Measurements from ENCODE around the gene DCPS. TPM values are rescaled to one million over a fixed set of nuclear protein-coding genes. Genes with fewer than 3 reads are reported as not detected.

Gene DCPS
- total RNA-seq, 1 experiment from 2014 or later = 52.6 TPM

GRCh38 chr11:126268708-126269579, 34.9 kb upstream of the DCPS start, which contains the start of the genes FOXRED1 and SRPRA:
Gene FOXRED1, plus strand, starts transcription at chr11:126269154. Its CDS starts 53 bp downstream, at chr11:126269207.
Gene SRPRA, minus strand, starts transcription at chr11:126268895. Its CDS starts 91 bp downstream, at chr11:126268804.
- peak within 1 kb of the TSS; percentile 96 for H3K4me3 ChIP-seq (ENCODE audit: low read length)
- no peak for TF ChIP-seq EZH2 (IDR thresholded peaks at IDR 0.05; ENCODE audit: low read length, unreplicated experiment)
- no peak for TF ChIP-seq EZH2phosphoT487 (IDR thresholded peaks at IDR 0.05; ENCODE audit: borderline replicate concordance, low read length)
- TF ChIP-seq CTCF (conservative IDR thresholded peaks at IDR 0.05; ENCODE audit: low read depth, low read length) = no peak
- no peaks in the 10 kb centered on the region for H3K9me2 ChIP-seq (replicated peaks; ENCODE audit: low read length)
- H4K20me1 ChIP-seq (ENCODE audit: low read length) = peaks cover 5% of the 10 kb centered on the region; the same call in 1 of the 2 replicates
- peaks cover 10% of the 10 kb centered on the region for H3K4me1 ChIP-seq (ENCODE audit: insufficient read depth, low read length)
- H3K9ac ChIP-seq (ENCODE audit: low read length) = peak within 1 kb of the TSS; percentile 97
- CTCF ChIA-PET = no interaction called here
- H3K9me3 ChIP-seq (ENCODE audit: low read length) = no peaks in the 10 kb centered on the region
- POLR2A ChIA-PET (ENCODE audit: unreplicated experiment) = interaction anchor here (0.5 to 0.6 kb wide), 3 partner anchors 37 to 42 kb away, joined by 3 to 8 read pairs (median 6); no protein-coding TSS in a partner anchor
- H3K36me3 ChIP-seq (ENCODE audit: low read depth, low read length) = peaks cover 53% of the 10 kb centered on the region
- H2AFZ ChIP-seq (ENCODE audit: low read length) = peak within 1 kb of the TSS; percentile 84
- peak within 1 kb of the TSS; percentile 98 for H3K4me2 ChIP-seq (ENCODE audit: low read length)
- H3K27ac ChIP-seq (ENCODE audit: low read length) = peak within 1 kb of the TSS; percentile 61
- BruUV-seq (replicated peaks) = TSS peak; percentile 87
- peak; percentile 96 for ATAC-seq
- peaks cover 58% of the 10 kb centered on the region for H3K79me2 ChIP-seq (ENCODE audit: low read length)
- intact Hi-C loops (cut with micrococcal nuclease) = loop anchor here (1.0 to 2.0 kb wide), 3 partner anchors 34 to 58 kb away; partner anchors contain the start of genes FAM118B and RPUSD4
- DNase-seq = peak; percentile 100
- no peaks in the 10 kb centered on the region for H3K27me3 ChIP-seq (ENCODE audit: low read length)
- H3F3A ChIP-seq (ENCODE audit: low read length, unreplicated experiment) = no peaks in the 10 kb centered on the region

GRCh38 chr11:126277322-126277721, 26.5 kb upstream of the DCPS start:
- intact Hi-C loops (cut with micrococcal nuclease) = no loop called here
- H3K9ac ChIP-seq (ENCODE audit: low read length) = no peak overlapping the region
- POLR2A ChIA-PET (ENCODE audit: unreplicated experiment) = no interaction called here
- no peak overlapping the region for H3K4me2 ChIP-seq (ENCODE audit: low read length)
- no peaks in the 10 kb centered on the region for H3K79me2 ChIP-seq (ENCODE audit: low read length)
- no peak overlapping the region for H2AFZ ChIP-seq (ENCODE audit: low read length)
- CTCF ChIA-PET = no interaction called here
- BruUV-seq (replicated peaks) = no TSS peak
- H4K20me1 ChIP-seq (ENCODE audit: low read length) = no peaks in the 10 kb centered on the region
- H3K36me3 ChIP-seq (ENCODE audit: low read depth, low read length) = peaks cover 45% of the 10 kb centered on the region
- no peak overlapping the region for H3K27ac ChIP-seq (ENCODE audit: low read length)
- no peaks in the 10 kb centered on the region for H3F3A ChIP-seq (ENCODE audit: low read length, unreplicated experiment)
- H3K27me3 ChIP-seq (ENCODE audit: low read length) = no peaks in the 10 kb centered on the region
- no peaks in the 10 kb centered on the region for H3K9me3 ChIP-seq (ENCODE audit: low read length)
- TF ChIP-seq EZH2 (IDR thresholded peaks at IDR 0.05; ENCODE audit: low read length, unreplicated experiment) = no peak
- no peak for TF ChIP-seq CTCF (conservative IDR thresholded peaks at IDR 0.05; ENCODE audit: low read depth, low read length)
- TF ChIP-seq EZH2phosphoT487 (IDR thresholded peaks at IDR 0.05; ENCODE audit: borderline replicate concordance, low read length) = no peak
- DNase-seq = no peak
- H3K4me3 ChIP-seq (ENCODE audit: low read length) = no peak overlapping the region
- peaks cover 6% of the 10 kb centered on the region; the same call in 1 of the 2 replicates for H3K4me1 ChIP-seq (ENCODE audit: insufficient read depth, low read length)
- ATAC-seq = no peak
- H3K9me2 ChIP-seq (replicated peaks; ENCODE audit: low read length) = no peaks in the 10 kb centered on the region

All from PC-3 (cell line).